IMR-90 (cell line): Measurements from ENCODE around the gene KIFAP3. TPM values are rescaled to one million over a fixed set of nuclear protein-coding genes. Genes with fewer than 3 reads are reported as not detected.

Experiments
- ATAC-seq: fragments of 200-7000 bp; cut with Tn5 transposase; 2 replicates; pipeline ENCODE4 v1.9.1; 2020; ENCODE audit warnings: low read depth, mild to moderate bottlenecking, moderate library complexity
- BruUV-seq: library from RNA; stranded (reverse); fragments of 400-500 nt; replicated peaks from 2 replicates; lab custom pipeline; 2021; lab: Mats Ljungman, UMichigan
- CTCF ChIA-PET: fragments of 300-600 bp; formaldehyde crosslinking; extraction: SDS; loops from one replicate; lab custom pipeline; 2021; ENCODE audit warnings: antibody characterized with exemption; lab: Yijun Ruan, JAX
- POLR2A ChIA-PET: fragments of 300-600 bp; sonication (Branson Sonifier 250); formaldehyde crosslinking; loops from one replicate; lab custom pipeline; 2022; ENCODE audit warnings: antibody characterized with exemption; ENCODE audit not compliant: unreplicated experiment; lab: Charles Lee
- DNase-seq: peaks from one replicate; pipeline ENCODE4 v3.0.0; 2013
- H2AFZ ChIP-seq: replicated peaks from 2 replicates; pipeline ENCODE3; 2013; ENCODE audit warnings: low read length, mild to moderate bottlenecking; ENCODE audit not compliant: poor library complexity
- H2AK5ac ChIP-seq: 2 replicates; pipeline ENCODE4 v1.6.1; 2013; ENCODE audit warnings: low read depth, low read length, inconsistent platforms
- H2AK9ac ChIP-seq: replicated peaks from 2 replicates; pipeline ENCODE3; 2013; ENCODE audit warnings: mild to moderate bottlenecking, low read depth, low read length, moderate library complexity; ENCODE audit not compliant: poor library complexity
- H2BK120ac ChIP-seq: 2 replicates; pipeline ENCODE4 v1.6.1; 2013; ENCODE audit warnings: low read depth, low read length, inconsistent platforms
- H2BK15ac ChIP-seq: 3 replicates; pipeline ENCODE4 v1.6.1; 2013; ENCODE audit warnings: low read depth, low read length, inconsistent platforms
- H2BK20ac ChIP-seq: 2 replicates; pipeline ENCODE4 v1.6.1; 2013; ENCODE audit warnings: low read depth, mild to moderate bottlenecking, inconsistent platforms, low read length, moderate library complexity
- H2BK5ac ChIP-seq: 2 replicates; pipeline ENCODE4 v1.6.1; 2013; ENCODE audit warnings: mild to moderate bottlenecking, low read depth, low read length, inconsistent platforms; ENCODE audit not compliant: poor library complexity, severe bottlenecking
- H3K14ac ChIP-seq: replicated peaks from 2 replicates; pipeline ENCODE4 v1.6.1; 2013; ENCODE audit warnings: low read depth, low read length, inconsistent platforms
- H3K18ac ChIP-seq: 2 replicates; pipeline ENCODE4 v1.6.1; 2013; ENCODE audit warnings: low read depth, low read length, control low read depth
- H3K23ac ChIP-seq: 2 replicates; pipeline ENCODE4 v1.6.1; 2013; ENCODE audit warnings: low read depth, low read length, inconsistent platforms
- H3K27ac ChIP-seq: 2 replicates; pipeline ENCODE4 v1.5.1; 2013; ENCODE audit warnings: mild to moderate bottlenecking, control low read depth, low read length; ENCODE audit not compliant: insufficient read depth
- H3K27me3 ChIP-seq: 2 replicates; pipeline ENCODE4 v1.6.1; 2013; ENCODE audit warnings: low read length; ENCODE audit not compliant: control insufficient read depth, insufficient read depth
- H3K36me3 ChIP-seq: 2 replicates; pipeline ENCODE4 v1.6.1; 2013; ENCODE audit warnings: low read length, mixed read lengths; ENCODE audit not compliant: control insufficient read depth, insufficient read depth
- H3K4ac ChIP-seq: 2 replicates; pipeline ENCODE4 v1.6.1; 2013; ENCODE audit warnings: low read depth, low read length, inconsistent platforms
- H3K4me1 ChIP-seq: 2 replicates; pipeline ENCODE4 v1.6.1; 2013; ENCODE audit warnings: low read length, mixed read lengths; ENCODE audit not compliant: control insufficient read depth, insufficient read depth
- H3K4me2 ChIP-seq: 2 replicates; pipeline ENCODE4 v1.6.1; 2013; ENCODE audit warnings: low read depth, mild to moderate bottlenecking, control low read depth, low read length, moderate library complexity
- H3K4me3 ChIP-seq: 2 replicates; pipeline ENCODE4 v1.5.1; 2013; ENCODE audit warnings: low read depth, mild to moderate bottlenecking, control low read depth, low read length, moderate library complexity; ENCODE audit not compliant: insufficient read depth
- H3K56ac ChIP-seq: 2 replicates; pipeline ENCODE4 v1.6.1; 2013; ENCODE audit warnings: low read length, inconsistent platforms; ENCODE audit not compliant: insufficient read depth; ENCODE audit errors: extremely low read depth
- H3K79me1 ChIP-seq, 2 experiments: 2 replicates each; pipeline ENCODE4 v1.6.1; 2013; ENCODE audit warnings: low read length in 2 of 2, inconsistent platforms in 1 of 2, low read depth in 1 of 2
- H3K9ac ChIP-seq: 2 replicates; pipeline ENCODE4 v1.6.1; 2013; ENCODE audit warnings: low read depth, low read length, control low read depth
- H3K9me1 ChIP-seq: 2 replicates; pipeline ENCODE4 v1.6.1; 2013; ENCODE audit warnings: low read length, inconsistent platforms; ENCODE audit not compliant: insufficient read depth
- H3K9me3 ChIP-seq: 2 replicates; pipeline ENCODE4 v1.6.1; 2013; ENCODE audit warnings: low read length; ENCODE audit not compliant: control insufficient read depth, insufficient read depth
- H4K20me1 ChIP-seq: 2 replicates; pipeline ENCODE4 v1.6.1; 2013; ENCODE audit warnings: low read length, inconsistent platforms; ENCODE audit not compliant: insufficient read depth
- H4K5ac ChIP-seq: 2 replicates; pipeline ENCODE4 v1.6.1; 2013; ENCODE audit warnings: mild to moderate bottlenecking, low read depth, low read length, control low read depth
- H4K8ac ChIP-seq, 2 experiments: 2 replicates each; pipeline ENCODE4 v1.6.1; 2013; ENCODE audit warnings: low read depth in 2 of 2, low read length in 2 of 2, control low read depth in 1 of 2, inconsistent platforms in 1 of 2
- H4K91ac ChIP-seq: 2 replicates; pipeline ENCODE4 v1.6.1; 2013; ENCODE audit warnings: low read depth, low read length, inconsistent platforms; ENCODE audit not compliant: insufficient read depth
- BHLHE40 ChIP-seq: fragments of 150-350 bp; IDR thresholded peaks from 2 replicates; pipeline ENCODE4 v1.6.1; 2016; ENCODE audit warnings: mild to moderate bottlenecking, low read depth, low read length
- FOS ChIP-seq: fragments of 150-350 bp; IDR thresholded peaks from 2 replicates; pipeline ENCODE4 v1.6.1; 2016; ENCODE audit warnings: low read depth, low read length
- MAFK ChIP-seq: IDR thresholded peaks from 2 replicates; pipeline ENCODE4 v1.6.1; 2012; ENCODE audit warnings: low read depth, low read length, improper control_type of control experiment
- POLR2A ChIP-seq: IDR thresholded peaks from 2 replicates; pipeline ENCODE4 v1.6.1; 2012; ENCODE audit warnings: mild to moderate bottlenecking, low read depth, low read length
- SMC3 ChIP-seq: fragments of 150-350 bp; IDR thresholded peaks from 2 replicates; pipeline ENCODE4 v1.6.1; 2016; ENCODE audit warnings: low read depth, mild to moderate bottlenecking, antibody characterized with exemption, low read length, moderate library complexity
- WGBS, 2 experiments: methylation state at CpG; one replicate each; pipeline versions ENCODE4 v1.1.5 to v1.1.7; 2013; ENCODE audit warnings: missing lambda C conversion rate in 2 of 2; ENCODE audit not compliant: insufficient read length in 1 of 2; ENCODE audit errors: extremely low coverage in 2 of 2; 5-methylcytosine and 5-hydroxymethylcytosine counted together
- dilution Hi-C: fragments of 300-500 bp; cut with HindIII; formaldehyde crosslinking; loops from one replicate; pipeline ENCODE4 v1.14.3; 2018; ENCODE audit warnings: low sequenced_read_pairs; ENCODE audit not compliant: unreplicated experiment
- in situ Hi-C: fragments of 300-500 bp; cut with MboI; formaldehyde crosslinking; loops from 3 replicates; pipeline ENCODE4 v1.14.3; 2019; ENCODE audit warnings: low sequenced_read_pairs, inconsistent platforms, mixed read lengths
- intact Hi-C: fragments of 100-400 bp; cut with micrococcal nuclease; formaldehyde crosslinking; loops from 2 replicates; pipeline ENCODE4 v1.10.0; 2022
- polyA plus RNA-seq, 3 experiments: library from polyadenylated mRNA; depleted of rRNA; stranded (reverse); fragments of >200 nt; gene quantifications; 2 replicates each; pipeline ENCODE4 v1.2.3, GENCODE V29; 2012; ENCODE audit warnings: low replicate concordance in 1 of 3
- total RNA-seq: library from RNA; depleted of rRNA; stranded (reverse); fragments of >200 nt; gene quantifications from 2 replicates; pipeline ENCODE4 v1.2.3, GENCODE V29; 2012

KIFAP3 gene
- total and polyA plus RNA-seq, 2 of the 4 experiments (the other 2 are of a cell fraction), result 10.5 to 10.9 TPM

DNA sequence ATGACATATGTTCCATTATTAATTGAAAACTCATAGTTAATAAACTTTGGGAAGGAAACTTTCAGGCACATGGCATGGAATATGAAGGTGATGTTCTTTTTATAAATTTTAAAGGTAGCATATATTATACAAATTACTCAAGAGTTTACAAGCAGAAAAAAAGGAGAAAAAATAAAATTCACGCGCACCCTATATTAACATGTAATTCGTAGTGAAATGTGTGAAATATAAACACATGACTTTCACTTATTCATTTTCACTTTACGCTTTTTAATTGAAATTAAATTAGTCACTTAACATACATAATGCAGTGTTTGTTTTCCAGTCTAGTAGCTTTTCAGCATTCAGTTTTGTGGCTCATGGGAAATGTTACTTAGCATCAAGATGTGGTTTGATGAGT is 153.4 kb downstream of the KIFAP3 start:
- Histone ChIP-seq H3K9ac (no peak overlapping the region), H3K56ac (no peak overlapping the region), H3K36me3 (0 out of 2 replicates have a peak, but pooled peaks cover 1% of the 10 kb centered on the region), H3K79me1 (no peaks in the 10 kb centered on the region), H3K4me2 (no peak overlapping the region), H4K91ac (no peak overlapping the region), H3K4me1 (no peaks in the 10 kb centered on the region), H2AFZ (no peak overlapping the region), H4K5ac (no peak overlapping the region), H3K14ac (no peak overlapping the region), H2BK20ac (no peak overlapping the region), H3K27ac (no peak overlapping the region), H3K9me3 (no peaks in the 10 kb centered on the region), H3K23ac (no peak overlapping the region), H3K4me3 (no peak overlapping the region), H4K20me1 (no peaks in the 10 kb centered on the region), H2BK5ac (no peak overlapping the region), H4K8ac (no peak overlapping the region), H2BK15ac (no peak overlapping the region), H3K18ac (no peak overlapping the region), H2BK120ac (no peak overlapping the region), H3K4ac (no peak overlapping the region), H2AK9ac (no peak overlapping the region), H2AK5ac (no peak overlapping the region), H3K27me3 (no peaks in the 10 kb centered on the region), H3K9me1 (no peaks in the 10 kb centered on the region)
- ATAC-seq, result no peak
- intact Hi-C loops (loop anchor here (10.0 kb wide), 1 partner anchor 1304 kb away; no protein-coding TSS in a partner anchor), in situ Hi-C loops (no loop called here), dilution Hi-C loops (no loop called here)
- BruUV-seq, result no TSS peak
- TF ChIP-seq FOS (no peak), BHLHE40 (no peak), POLR2A (no peak), MAFK (no peak), SMC3 (no peak)
- CTCF ChIA-PET, result interaction anchor here (1.4 kb wide), 1 partner anchor 1009 kb away, joined by 4 read pairs; no protein-coding TSS in a partner anchor
- no CpG with 5 or more reads among the region's 4 CpGs for WGBS, 2 experiments
- DNase-seq, result no peak
- POLR2A ChIA-PET, result no interaction called here
